Left lung (tissue), 10 donors: ENCODE results near the gene SBF1. TPM values are rescaled to one million over a fixed set of nuclear protein-coding genes. Genes with fewer than 3 reads are reported as not detected.
A peak's percentile ranks its signal among the peaks of the same experiment; 100 is the strongest.

Experiments used
- ATAC-seq: fragments of 200-7000 bp; cut with Tn5 transposase; one replicate; pipeline ENCODE4 v1.9.1; 2020; ENCODE audit warnings: moderate library complexity
- DNase-seq, 4 donors: peaks; one replicate each; pipeline ENCODE4 v3.0.0-alpha.2; 2013 to 2020
- H3K27ac ChIP-seq, 2 donors: fragments of 200-600 bp; sonication (generic) in 1 of 2; one replicate each; pipeline versions ENCODE4 v1.5.0 to v1.8.0; 2020 to 2021
- H3K27me3 ChIP-seq, 2 donors: fragments of 200-600 bp; sonication (generic) in 1 of 2; one replicate each; pipeline versions ENCODE4 v1.5.0 to v1.8.0; 2020 to 2021
- H3K36me3 ChIP-seq, 2 donors: fragments of 200-600 bp; sonication (generic) in 1 of 2; one replicate each; pipeline versions ENCODE4 v1.5.0 to v1.8.0; 2020 to 2021
- H3K4me1 ChIP-seq, 2 donors: fragments of 200-600 bp; one replicate each; pipeline ENCODE4 v1.8.0; 2021
- H3K4me3 ChIP-seq, 2 donors: fragments of 200-600 bp; sonication (generic) in 1 of 2; one replicate each; pipeline versions ENCODE4 v1.5.0 to v1.8.0; 2020 to 2021; ENCODE audit warnings: mild to moderate bottlenecking in 1 of 2
- H3K9me3 ChIP-seq, 2 donors: fragments of 200-600 bp; sonication (generic) in 1 of 2; one replicate each; pipeline versions ENCODE4 v1.5.0 to v1.8.0; 2020 to 2021
- intact Hi-C, 2 donors: fragments of 100-400 bp; cut with DNase I; formaldehyde crosslinking; loops; one replicate each; pipeline versions ENCODE4 v1.11.2 to v1.14.2; 2022
- polyA plus RNA-seq, 6 donors: library from polyadenylated mRNA; unstranded; fragments of 120-200 nt; gene quantifications; one replicate each; pipeline ENCODE4 v1.2.1, GENCODE V29; 2013; ENCODE audit not compliant: insufficient read length in 6 of 6
- total RNA-seq, 2 donors: library from RNA; stranded (reverse); fragmentation: NEBNext Ultra II Directional; extraction: Animal tissue kit (Norgen Biotek cat#: 25700); gene quantifications; one replicate each; pipeline ENCODE4 v1.2.1, GENCODE V29; 2021
- TF ChIP-seq, protein P1 (sequence below), 2 donors: fragments of 200-600 bp; sonication (generic) in 1 of 2; IDR thresholded peaks; one replicate each; pipeline versions ENCODE4 v1.5.0 to v1.8.0; 2021; ENCODE audit warnings: antibody characterized with exemption in 2 of 2
- donor health status: DM: no; HTN: yes; CAD: no.
- donor health status: DM: no; HTN: no; CAD: no.

The SBF1 gene
- total and polyA plus RNA-seq, 8 donors: 31.6 to 69.9 (median 41.9) TPM

GRCh38 chr22:50460938-50461337 lies 13.9 kb downstream of the SBF1 start:
- H3K9me3 ChIP-seq: no peaks in the 10 kb centered on the region
- DNase-seq (peak in 1 of 4 donors; percentile 59), ATAC-seq (peak; percentile 76)
- H3K27me3 ChIP-seq: no peaks in the 10 kb centered on the region
- H3K36me3 ChIP-seq: peaks cover 0 to 100% of the 10 kb centered on the region in 2 donors
- no peak overlapping the region for H3K4me3 ChIP-seq
- intact Hi-C loops: no loop called here
- H3K27ac ChIP-seq: no peak overlapping the region
- no peaks in the 10 kb centered on the region for H3K4me1 ChIP-seq
- TF ChIP-seq, protein P1, sequence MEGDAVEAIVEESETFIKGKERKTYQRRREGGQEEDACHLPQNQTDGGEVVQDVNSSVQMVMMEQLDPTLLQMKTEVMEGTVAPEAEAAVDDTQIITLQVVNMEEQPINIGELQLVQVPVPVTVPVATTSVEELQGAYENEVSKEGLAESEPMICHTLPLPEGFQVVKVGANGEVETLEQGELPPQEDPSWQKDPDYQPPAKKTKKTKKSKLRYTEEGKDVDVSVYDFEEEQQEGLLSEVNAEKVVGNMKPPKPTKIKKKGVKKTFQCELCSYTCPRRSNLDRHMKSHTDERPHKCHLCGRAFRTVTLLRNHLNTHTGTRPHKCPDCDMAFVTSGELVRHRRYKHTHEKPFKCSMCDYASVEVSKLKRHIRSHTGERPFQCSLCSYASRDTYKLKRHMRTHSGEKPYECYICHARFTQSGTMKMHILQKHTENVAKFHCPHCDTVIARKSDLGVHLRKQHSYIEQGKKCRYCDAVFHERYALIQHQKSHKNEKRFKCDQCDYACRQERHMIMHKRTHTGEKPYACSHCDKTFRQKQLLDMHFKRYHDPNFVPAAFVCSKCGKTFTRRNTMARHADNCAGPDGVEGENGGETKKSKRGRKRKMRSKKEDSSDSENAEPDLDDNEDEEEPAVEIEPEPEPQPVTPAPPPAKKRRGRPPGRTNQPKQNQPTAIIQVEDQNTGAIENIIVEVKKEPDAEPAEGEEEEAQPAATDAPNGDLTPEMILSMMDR (IDR thresholded peaks at IDR 0.05): no peak

- Histone ChIP-seq H3K9me3 (no peaks in the 10 kb centered on the region), H3K27me3 (no peaks in the 10 kb centered on the region), H3K27ac (no peak overlapping the region), H3K4me3 (no peak overlapping the region), H3K36me3 (peaks cover 0 to 100% of the 10 kb centered on the region in 2 donors), H3K4me1 (no peaks in the 10 kb centered on the region)
- ATAC-seq: no peak
- TF ChIP-seq, protein P1 (IDR thresholded peaks at IDR 0.05): no peak
- DNase-seq: no peak
- intact Hi-C loops: no loop called here
Observed at GRCh38 chr22:50459496-50460140, 15.2 kb downstream of the SBF1 start.

DNA sequence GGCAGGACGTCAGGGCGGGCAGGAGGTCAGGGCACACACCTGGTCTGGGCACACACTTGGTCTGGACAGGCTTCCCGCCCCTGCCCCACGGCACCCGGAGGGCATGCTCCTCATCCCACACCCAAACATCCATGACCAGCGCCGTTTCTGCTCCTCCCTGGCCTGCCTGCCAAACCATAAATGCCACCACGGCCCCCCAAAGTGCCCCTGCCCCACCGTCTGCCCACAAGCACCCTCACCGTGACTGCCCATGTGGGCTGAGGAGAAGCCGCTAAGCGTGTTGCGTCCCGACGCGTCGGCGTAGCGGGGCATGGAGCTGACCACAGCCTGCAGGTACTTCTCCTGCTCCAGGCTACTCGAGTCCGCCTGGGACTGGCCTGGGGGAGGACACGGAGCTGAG lies 15.8 kb downstream of the SBF1 start:
- ATAC-seq (no peak), DNase-seq (no peak)
- Histone ChIP-seq H3K36me3 (peaks cover 0 to 100% of the 10 kb centered on the region in 2 donors), H3K27ac (no peak overlapping the region), H3K27me3 (no peaks in the 10 kb centered on the region), H3K4me3 (no peak overlapping the region), H3K9me3 (no peaks in the 10 kb centered on the region), H3K4me1 (no peaks in the 10 kb centered on the region)
- intact Hi-C loops: no loop called here
- TF ChIP-seq, protein P1 (IDR thresholded peaks at IDR 0.05): no peak

GRCh38 chr22:50456466-50457234 lies 18.2 kb downstream of the SBF1 start:
- ATAC-seq: no peak
- intact Hi-C loops: no loop called here

DNA sequence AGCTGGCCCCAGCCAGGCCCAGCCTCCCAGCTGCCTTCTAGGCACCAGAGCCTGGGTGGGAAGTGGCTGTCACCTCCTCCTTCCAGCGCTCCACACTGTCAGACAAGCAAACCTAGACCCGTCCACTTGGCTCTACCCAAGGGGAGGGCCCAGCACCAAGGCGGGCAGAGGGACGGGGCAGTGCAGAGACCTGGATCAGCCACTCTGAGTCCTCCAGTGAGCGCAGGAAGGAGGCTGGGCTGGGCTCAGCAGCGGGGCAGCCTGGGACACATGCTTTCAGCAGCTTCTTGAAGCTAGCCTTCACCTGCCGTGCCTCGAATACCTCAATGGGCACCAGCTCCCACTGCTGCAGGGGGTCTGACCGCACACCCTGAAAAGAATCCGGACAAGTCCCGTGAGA lies 18.8 kb downstream of the SBF1 start:
- ATAC-seq: no peak
- H3K4me1 ChIP-seq: peaks cover 0 to 4% of the 10 kb centered on the region in 2 donors
- H3K36me3 ChIP-seq: peaks cover 0 to 93% of the 10 kb centered on the region in 2 donors

More at GRCh38 chr22:50456466-50457234, 18.2 kb downstream of the SBF1 start:
- Histone ChIP-seq H3K36me3 (peaks cover 0 to 97% of the 10 kb centered on the region in 2 donors), H3K4me3 (no peak overlapping the region), H3K4me1 (peaks cover 0 to 4% of the 10 kb centered on the region in 2 donors), H3K27me3 (no peaks in the 10 kb centered on the region), H3K9me3 (no peaks in the 10 kb centered on the region), H3K27ac (no peak overlapping the region)
- TF ChIP-seq, protein P1 (IDR thresholded peaks at IDR 0.05): no peak
- no peak for DNase-seq

More for the DNA sequence above, 18.8 kb downstream of the SBF1 start:
- Histone ChIP-seq H3K27ac (no peak overlapping the region), H3K4me3 (no peak overlapping the region), H3K27me3 (no peaks in the 10 kb centered on the region), H3K9me3 (no peaks in the 10 kb centered on the region)
- no peak for DNase-seq
- TF ChIP-seq, protein P1 (IDR thresholded peaks at IDR 0.05): no peak
- intact Hi-C loops: no loop called here
